ENCODE results near the gene INPP5K.

INPP5K gene

DNA sequence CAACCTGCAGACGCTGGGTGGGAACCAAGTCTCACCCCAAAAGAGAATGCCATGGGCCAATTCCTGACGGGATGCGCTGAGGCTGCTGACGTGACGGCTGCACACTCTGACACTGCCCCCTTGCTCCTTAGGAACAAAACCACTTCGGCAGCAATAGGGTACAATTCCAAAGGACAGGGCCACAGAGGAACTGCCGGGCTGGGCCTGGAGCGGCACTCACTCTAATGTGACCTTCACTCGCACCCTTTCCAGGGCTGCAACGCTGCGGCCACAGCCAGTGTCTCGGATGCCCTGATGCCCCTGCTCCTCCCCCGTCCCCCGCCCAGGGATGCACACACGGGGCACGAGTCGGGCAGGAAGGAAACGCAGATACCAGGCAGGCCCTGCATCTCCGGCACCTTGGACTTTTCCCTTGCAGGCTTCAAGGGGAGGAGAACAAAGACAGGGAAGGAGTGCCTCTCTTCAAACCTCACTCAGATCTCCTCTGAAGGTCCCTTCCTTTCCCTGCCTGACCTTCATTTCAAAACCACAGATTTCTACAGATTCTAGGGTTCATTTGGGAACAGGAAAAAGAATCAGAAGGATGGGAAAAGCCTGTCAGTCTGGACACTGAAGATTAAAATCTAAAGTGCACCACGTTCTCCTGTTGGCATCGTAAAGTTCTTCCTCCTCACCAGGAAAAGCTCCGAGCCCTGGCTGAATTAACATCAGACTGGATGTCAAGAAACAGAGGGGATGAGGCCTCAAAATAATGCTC lies 43.9 kb upstream of the INPP5K start (continued):
- TF ChIP-seq, protein P1, sequence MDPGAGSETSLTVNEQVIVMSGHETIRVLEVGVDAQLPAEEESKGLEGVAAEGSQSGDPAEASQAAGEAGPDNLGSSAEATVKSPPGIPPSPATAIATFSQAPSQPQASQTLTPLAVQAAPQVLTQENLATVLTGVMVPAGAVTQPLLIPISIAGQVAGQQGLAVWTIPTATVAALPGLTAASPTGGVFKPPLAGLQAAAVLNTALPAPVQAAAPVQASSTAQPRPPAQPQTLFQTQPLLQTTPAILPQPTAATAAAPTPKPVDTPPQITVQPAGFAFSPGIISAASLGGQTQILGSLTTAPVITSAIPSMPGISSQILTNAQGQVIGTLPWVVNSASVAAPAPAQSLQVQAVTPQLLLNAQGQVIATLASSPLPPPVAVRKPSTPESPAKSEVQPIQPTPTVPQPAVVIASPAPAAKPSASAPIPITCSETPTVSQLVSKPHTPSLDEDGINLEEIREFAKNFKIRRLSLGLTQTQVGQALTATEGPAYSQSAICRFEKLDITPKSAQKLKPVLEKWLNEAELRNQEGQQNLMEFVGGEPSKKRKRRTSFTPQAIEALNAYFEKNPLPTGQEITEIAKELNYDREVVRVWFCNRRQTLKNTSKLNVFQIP (CRISPR knock-in tag; IDR thresholded peaks at IDR 0.05; ENCODE audit: borderline replicate concordance, low read depth), result no peak
- no peak for TF ChIP-seq ARNTL (CRISPR knock-in tag; IDR thresholded peaks at IDR 0.05; ENCODE audit: borderline replicate concordance, low read depth)
- TF ChIP-seq, protein P2, sequence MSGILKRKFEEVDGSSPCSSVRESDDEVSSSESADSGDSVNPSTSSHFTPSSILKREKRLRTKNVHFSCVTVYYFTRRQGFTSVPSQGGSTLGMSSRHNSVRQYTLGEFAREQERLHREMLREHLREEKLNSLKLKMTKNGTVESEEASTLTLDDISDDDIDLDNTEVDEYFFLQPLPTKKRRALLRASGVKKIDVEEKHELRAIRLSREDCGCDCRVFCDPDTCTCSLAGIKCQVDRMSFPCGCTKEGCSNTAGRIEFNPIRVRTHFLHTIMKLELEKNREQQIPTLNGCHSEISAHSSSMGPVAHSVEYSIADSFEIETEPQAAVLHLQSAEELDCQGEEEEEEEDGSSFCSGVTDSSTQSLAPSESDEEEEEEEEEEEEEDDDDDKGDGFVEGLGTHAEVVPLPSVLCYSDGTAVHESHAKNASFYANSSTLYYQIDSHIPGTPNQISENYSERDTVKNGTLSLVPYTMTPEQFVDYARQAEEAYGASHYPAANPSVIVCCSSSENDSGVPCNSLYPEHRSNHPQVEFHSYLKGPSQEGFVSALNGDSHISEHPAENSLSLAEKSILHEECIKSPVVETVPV (CRISPR knock-in tag; IDR thresholded peaks at IDR 0.05), result no peak
- no peak for TF ChIP-seq SNAI2 (CRISPR knock-in tag; IDR thresholded peaks at IDR 0.05)
- TF ChIP-seq BACH2 (CRISPR knock-in tag; IDR thresholded peaks at IDR 0.05; ENCODE audit: borderline replicate concordance), result no peak

DNA sequence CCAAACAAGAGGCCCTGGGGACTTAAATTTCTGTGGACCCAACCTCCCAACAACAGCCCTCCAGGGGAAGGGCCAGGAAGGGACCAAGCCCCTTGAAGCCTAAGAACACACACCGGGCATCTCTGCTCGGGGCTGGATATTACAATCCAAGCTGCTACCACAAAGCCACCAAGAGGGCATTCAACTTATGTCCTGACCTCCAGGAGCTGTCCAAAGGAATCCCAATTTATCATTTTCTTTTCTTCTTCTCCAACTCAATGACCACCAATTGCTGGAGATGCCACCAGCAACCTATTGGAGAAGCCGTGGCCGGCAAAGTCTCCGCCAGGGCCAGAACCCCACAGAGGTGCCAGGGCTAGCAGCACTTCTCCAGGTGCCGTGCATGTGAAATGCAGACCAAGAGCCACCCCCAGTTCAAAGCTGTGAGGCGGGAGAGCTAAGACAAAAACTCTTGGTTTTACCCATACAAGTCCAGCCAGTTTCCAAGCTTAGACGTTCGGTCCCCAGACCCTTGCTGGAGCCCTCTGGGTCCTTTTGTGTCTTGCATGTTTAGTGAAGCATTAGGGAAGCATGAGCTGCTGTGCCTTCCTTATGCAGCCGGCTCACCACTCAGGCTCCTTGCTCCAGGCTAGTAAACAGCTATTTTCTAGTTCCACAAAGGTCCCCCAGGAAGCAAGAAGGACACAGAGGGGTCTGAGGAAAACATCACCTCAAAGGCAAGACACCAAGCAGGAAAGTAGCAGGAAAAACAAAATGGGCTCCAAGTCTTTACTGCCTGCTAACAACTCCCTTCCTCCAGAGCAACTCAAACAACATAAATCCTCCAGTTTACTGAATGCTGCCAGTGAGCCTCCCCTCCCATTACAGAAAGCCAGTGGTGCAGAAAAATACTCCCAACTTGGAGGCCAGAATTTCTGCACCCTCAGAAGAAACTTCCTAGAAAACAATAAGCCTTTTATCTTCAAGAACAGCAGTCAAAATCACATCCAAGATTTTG lies 42.9 kb upstream of the INPP5K start:
- TF ChIP-seq ESRRG (CRISPR knock-in tag; IDR thresholded peaks at IDR 0.05) (no peak), ZNF8 (CRISPR knock-in tag; IDR thresholded peaks at IDR 0.05) (no peak), BACH2 (CRISPR knock-in tag; IDR thresholded peaks at IDR 0.05; ENCODE audit: borderline replicate concordance) (no peak), CSDC2 (CRISPR knock-in tag; IDR thresholded peaks at IDR 0.05) (no peak), ZC3H10 (CRISPR knock-in tag; IDR thresholded peaks at IDR 0.05) (no peak), TCF4 (CRISPR knock-in tag; IDR thresholded peaks at IDR 0.05; ENCODE audit: borderline replicate concordance) (no peak), SNAI2 (CRISPR knock-in tag; IDR thresholded peaks at IDR 0.05) (no peak), TOX (CRISPR knock-in tag; IDR thresholded peaks at IDR 0.05; ENCODE audit: borderline replicate concordance) (no peak), ARNTL (CRISPR knock-in tag; IDR thresholded peaks at IDR 0.05; ENCODE audit: borderline replicate concordance, low read depth) (no peak), GLIS3 (CRISPR knock-in tag; IDR thresholded peaks at IDR 0.05) (no peak), PPARA (CRISPR knock-in tag; IDR thresholded peaks at IDR 0.05; ENCODE audit: borderline replicate concordance) (no peak), ZFP3 (CRISPR knock-in tag; IDR thresholded peaks at IDR 0.05) (no peak), RARB (CRISPR knock-in tag; IDR thresholded peaks at IDR 0.05) (no peak), ZNF565 (CRISPR knock-in tag; conservative IDR thresholded peaks at IDR 0.05; ENCODE audit: low read depth) (no peak), OSR1 (CRISPR knock-in tag; IDR thresholded peaks at IDR 0.05) (no peak)
- TF ChIP-seq, protein P2 (CRISPR knock-in tag; IDR thresholded peaks at IDR 0.05), result no peak
- TF ChIP-seq, protein P3, sequence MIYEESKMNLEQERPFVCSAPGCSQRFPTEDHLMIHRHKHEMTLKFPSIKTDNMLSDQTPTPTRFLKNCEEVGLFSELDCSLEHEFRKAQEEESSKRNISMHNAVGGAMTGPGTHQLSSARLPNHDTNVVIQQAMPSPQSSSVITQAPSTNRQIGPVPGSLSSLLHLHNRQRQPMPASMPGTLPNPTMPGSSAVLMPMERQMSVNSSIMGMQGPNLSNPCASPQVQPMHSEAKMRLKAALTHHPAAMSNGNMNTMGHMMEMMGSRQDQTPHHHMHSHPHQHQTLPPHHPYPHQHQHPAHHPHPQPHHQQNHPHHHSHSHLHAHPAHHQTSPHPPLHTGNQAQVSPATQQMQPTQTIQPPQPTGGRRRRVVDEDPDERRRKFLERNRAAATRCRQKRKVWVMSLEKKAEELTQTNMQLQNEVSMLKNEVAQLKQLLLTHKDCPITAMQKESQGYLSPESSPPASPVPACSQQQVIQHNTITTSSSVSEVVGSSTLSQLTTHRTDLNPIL (CRISPR knock-in tag; IDR thresholded peaks at IDR 0.05; ENCODE audit: low read depth), result no peak
- TF ChIP-seq, protein P4, sequence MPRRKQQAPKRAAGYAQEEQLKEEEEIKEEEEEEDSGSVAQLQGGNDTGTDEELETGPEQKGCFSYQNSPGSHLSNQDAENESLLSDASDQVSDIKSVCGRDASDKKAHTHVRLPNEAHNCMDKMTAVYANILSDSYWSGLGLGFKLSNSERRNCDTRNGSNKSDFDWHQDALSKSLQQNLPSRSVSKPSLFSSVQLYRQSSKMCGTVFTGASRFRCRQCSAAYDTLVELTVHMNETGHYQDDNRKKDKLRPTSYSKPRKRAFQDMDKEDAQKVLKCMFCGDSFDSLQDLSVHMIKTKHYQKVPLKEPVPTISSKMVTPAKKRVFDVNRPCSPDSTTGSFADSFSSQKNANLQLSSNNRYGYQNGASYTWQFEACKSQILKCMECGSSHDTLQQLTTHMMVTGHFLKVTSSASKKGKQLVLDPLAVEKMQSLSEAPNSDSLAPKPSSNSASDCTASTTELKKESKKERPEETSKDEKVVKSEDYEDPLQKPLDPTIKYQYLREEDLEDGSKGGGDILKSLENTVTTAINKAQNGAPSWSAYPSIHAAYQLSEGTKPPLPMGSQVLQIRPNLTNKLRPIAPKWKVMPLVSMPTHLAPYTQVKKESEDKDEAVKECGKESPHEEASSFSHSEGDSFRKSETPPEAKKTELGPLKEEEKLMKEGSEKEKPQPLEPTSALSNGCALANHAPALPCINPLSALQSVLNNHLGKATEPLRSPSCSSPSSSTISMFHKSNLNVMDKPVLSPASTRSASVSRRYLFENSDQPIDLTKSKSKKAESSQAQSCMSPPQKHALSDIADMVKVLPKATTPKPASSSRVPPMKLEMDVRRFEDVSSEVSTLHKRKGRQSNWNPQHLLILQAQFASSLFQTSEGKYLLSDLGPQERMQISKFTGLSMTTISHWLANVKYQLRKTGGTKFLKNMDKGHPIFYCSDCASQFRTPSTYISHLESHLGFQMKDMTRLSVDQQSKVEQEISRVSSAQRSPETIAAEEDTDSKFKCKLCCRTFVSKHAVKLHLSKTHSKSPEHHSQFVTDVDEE (CRISPR knock-in tag; IDR thresholded peaks at IDR 0.05), result no peak
- ATAC-seq, result no peak
